HepG2 (cell line): ENCODE data around the gene PRSS53.

ENCODE experiments used
- CTCF ChIP-seq: sonication (generic); formaldehyde crosslinking; IDR thresholded peaks from 2 replicates; pipeline ENCODE4 v1.5.0; 2020; ENCODE audit warnings: mild to moderate bottlenecking, missing genetic modification reagents, moderate library complexity
- HDAC6 ChIP-seq: fragments of 200-600 bp; sonication (generic); IDR thresholded peaks from 2 replicates; pipeline ENCODE4 v1.7.0; 2017; ENCODE audit warnings: mild to moderate bottlenecking, antibody characterized with exemption, low read length, low read depth
- MXD4 ChIP-seq: IDR thresholded peaks from 2 replicates; pipeline ENCODE4 v1.6.1; 2016; ENCODE audit warnings: mild to moderate bottlenecking, missing biosample characterization, missing genetic modification reagents
- POLR2AphosphoS5 ChIP-seq: IDR thresholded peaks from 2 replicates; pipeline ENCODE4 v1.6.1; 2012; ENCODE audit warnings: low read depth, low read length

- TF ChIP-seq CTCF (CRISPR knock-in tag) (no peak), POLR2AphosphoS5 (no peak), HDAC6 (no peak), MXD4 (CRISPR knock-in tag) (no peak)
Observed at GRCh38 chr16:31052114-31052513, 36.6 kb downstream of the PRSS53 start.
